CMK (cell line): ENCODE data around the gene MS4A4E.
"Not testable (repeated sequence)": the region's sequence is repeated elsewhere in the genome, so short reads cannot be mapped to it uniquely, and the experiment has no call there.

Source experiments
- DNase-seq: peaks from one replicate; pipeline ENCODE4 v3.0.0-alpha.2; 2010; ENCODE audit warnings: low read depth

The MS4A4E gene

DNA sequence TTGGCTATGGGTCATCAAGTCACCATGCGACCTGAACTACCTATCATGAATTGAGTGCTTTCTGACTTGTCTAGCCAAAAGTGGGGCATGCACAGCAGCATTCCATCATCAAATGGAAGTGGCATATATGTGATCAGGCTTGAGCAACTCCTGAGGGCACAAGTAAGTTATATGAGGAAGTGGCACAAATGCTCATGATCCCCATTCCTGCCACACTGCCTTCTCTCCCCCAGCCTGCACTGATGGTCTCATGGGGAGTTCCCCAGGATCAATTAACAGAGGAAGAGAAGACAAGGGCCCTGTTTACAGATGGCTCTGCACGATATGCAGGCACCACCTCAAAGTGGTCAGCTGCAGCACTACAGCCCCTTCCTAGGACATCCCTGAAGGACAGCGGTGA lies 21.8 kb downstream of the MS4A4E start:
- DNase-seq: no peak

- DNase-seq: no peak
These were observed 28.6 kb downstream of the MS4A4E start for GRCh38 chr11:60214386-60214785.

DNA sequence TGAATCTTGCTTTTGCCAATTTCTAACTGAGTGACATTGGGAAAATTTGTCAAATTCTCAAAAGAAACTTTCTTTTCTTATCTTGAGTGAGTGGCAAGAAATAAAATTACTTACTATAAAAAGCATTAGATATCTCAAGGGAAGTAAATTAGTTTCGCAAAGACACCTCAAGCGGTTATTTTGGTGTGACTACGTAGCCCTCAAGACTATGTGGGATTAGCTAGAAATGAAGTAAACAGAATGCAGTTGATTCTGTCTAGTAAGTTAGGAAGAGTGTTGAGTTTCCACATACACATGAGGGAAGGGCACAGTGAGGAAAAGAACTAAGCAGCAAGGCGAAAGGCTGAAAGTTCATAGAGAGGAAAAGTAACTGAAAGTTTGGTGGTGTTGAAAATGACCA lies 31.7 kb downstream of the MS4A4E start:
- no peak for DNase-seq

- DNase-seq: no peak
These were observed 33.0 kb downstream of the MS4A4E start for GRCh38 chr11:60209977-60210376.

GRCh38 chr11:60208951-60209350 lies 34.0 kb downstream of the MS4A4E start:
- DNase-seq: no peak

GRCh38 chr11:60208146-60208895 lies 34.6 kb downstream of the MS4A4E start:
- no peak for DNase-seq

GRCh38 chr11:60206616-60207015 lies 36.3 kb downstream of the MS4A4E start:
- DNase-seq: no peak

GRCh38 chr11:60204922-60205321 lies 38.0 kb downstream of the MS4A4E start:
- DNase-seq: no peak

DNA sequence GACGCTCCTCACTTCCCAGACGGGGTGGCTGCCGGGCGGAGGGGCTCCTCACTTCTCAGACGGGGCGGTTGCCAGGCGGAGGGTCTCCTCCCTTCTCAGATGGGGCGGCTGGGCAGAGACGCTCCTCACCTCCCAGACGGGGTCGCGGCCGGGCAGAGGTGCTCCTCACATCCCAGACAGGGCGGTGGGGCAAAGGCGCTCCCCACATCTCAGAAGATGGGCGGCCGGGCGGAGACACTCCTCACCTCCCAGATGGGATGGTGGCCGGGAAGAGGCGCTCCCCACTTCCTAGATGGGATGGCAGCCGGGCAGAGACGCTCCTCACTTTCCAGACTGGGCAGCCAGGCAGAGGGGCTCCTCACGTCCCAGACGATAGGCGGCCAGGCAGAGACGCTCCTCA lies 41.6 kb downstream of the MS4A4E start:
- DNase-seq: not testable (repeated sequence)

DNA sequence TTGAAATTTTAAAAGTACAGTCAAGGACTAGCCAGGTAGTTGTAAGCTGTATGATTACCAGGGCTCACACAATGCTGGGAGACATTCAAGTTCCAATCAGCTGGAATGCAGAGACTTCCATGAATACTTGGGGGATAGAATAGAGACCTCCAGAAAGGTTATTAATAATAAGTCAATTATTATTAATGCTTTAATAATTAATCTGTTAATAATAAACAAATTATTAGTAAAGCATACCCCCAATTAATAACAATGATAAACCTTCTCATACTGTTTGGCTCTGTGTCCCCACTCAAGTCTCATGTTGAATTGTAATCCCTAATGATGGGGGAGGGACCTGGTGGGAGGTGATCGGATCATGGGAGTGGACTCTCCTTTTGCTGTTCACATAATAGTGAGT lies 45.5 kb downstream of the MS4A4E start:
- DNase-seq: no peak

DNA sequence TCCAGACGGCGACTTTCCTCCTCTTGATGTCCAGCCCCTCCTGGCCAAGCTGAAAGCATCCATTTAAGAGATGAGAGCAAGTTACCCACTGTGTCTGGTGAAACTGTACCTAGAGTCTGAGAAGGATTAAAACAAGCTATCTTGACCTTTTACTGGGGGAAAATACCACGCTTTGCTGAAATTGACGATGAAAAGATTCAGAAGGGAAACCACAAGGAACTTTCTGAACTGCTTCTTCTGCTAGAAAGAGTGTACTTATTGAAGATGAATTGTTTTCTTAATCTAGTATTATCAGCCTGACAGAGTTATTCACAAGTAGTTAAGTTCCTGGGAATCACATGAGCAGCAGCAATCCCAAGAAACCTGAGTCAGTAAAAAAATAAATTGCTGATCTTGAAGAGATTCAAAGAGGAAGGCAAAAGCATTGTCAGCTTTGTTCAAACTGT lies 47.0 kb downstream of the MS4A4E start:
- DNase-seq: no peak

DNA sequence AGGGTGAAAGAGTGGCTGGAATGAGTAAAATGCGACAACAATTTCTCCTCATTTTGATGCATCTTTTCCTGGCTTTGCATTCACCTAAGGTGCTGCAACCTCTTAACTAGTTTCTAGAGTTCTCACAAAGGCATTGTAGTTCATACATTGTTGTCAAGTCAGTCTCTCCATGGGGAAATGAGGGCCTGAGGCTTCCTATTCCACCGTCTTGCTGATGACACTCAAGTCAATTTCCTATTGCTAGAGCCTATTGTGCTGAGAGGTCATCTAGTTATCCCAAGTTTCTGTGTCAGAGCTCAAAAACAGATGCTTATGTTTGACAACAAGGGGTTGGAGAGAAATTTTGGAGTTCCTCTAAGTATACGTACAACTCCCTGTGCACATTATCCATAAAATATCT lies 48.4 kb downstream of the MS4A4E start:
- DNase-seq: no peak

GRCh38 chr11:60193687-60194433 lies 49.1 kb downstream of the MS4A4E start:
- DNase-seq: peak; percentile 44

DNA sequence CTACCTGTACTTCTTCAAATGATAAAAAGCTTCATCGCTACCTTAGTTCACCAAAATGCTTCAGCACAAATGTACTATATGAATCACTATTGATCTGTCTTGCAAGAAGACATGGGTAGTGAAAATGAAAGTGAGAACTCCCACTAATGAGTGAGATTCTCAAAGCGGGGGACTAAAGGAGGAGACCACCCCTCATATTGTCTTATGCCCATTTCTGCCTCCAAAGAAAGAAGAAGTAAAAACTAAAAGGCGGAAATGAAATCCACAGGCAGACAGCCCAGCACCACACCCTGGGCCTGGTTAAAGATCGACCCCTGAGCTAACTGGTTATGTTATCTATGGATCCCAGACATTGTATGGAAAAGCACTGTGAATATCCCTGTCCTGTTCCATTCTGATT lies 50.4 kb downstream of the MS4A4E start:
- DNase-seq: not testable (repeated sequence)

DNA sequence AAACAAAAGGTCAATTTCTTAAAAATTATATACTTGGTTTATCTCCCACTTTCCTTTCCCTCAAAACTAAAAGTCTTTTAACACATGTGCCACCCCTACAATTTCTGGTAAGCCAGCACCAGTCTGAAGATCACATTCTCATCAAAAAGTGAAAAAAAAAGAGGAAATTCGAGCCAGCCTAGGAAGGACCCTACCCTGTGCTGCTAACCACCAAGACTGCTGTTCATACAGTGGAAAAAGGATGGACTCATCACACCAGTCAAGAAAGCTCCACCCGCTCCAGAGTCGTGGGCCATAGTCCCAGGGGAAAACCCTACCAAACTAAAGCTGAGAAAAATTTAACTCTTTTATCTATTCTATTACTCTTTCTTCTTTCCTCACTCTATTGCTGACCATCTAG lies 54.5 kb downstream of the MS4A4E start:
- DNase-seq: not testable (repeated sequence)

DNA sequence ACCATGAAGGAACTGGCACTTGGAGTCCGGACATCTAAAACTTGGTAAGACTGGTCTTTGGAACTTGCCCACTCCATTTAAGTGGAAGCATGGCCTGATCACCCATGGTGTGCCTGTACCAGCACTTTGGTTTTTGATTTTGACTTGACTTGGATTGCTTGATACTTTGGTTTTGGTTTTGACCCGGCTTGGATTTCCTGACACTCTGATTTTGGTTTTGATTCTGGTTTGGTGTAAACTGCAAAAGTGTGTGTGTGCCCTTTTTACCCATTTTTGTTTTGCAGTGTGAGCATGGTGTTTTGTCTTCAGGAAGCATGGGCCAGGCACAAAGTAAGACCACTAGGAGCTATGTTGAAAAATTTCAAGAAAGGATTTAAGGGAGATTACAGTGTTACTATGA lies 56.8 kb downstream of the MS4A4E start:
- not testable (repeated sequence) for DNase-seq

- not testable (repeated sequence) for DNase-seq
These were observed 57.5 kb downstream of the MS4A4E start for GRCh38 chr11:60185512-60185827.

GRCh38 chr11:60184824-60185511 lies 58.0 kb downstream of the MS4A4E start:
- DNase-seq: no peak

DNA sequence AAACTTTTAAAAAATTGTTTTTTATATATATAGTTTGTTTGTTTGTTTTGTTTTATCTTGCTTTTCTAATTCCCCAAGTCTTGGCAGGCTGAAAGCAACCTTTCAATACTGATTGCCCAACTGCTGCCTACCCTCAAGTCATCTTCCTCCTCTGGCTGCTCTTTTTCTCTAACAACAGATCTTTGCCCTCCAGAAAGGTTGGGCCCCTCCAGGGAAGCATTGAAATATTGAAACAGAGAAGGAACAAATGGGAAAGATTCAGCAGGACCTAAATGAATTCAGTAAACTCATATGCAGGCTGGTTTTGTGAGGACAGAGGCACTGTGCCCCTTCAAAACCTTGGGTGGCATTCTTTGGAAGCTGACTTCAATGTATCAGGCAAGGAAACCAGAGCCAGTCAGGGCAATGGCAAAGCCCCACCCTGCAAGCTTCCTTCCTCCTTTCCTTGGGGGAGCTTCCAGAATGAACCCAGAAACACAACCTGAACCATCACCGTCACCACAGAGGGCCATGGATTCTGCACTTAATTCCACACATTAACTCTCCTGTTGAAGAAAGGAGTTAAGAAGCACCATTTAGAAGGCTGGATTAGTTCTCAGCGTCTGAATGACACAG lies 59.2 kb downstream of the MS4A4E start:
- no peak for DNase-seq

GRCh38 chr11:60182541-60183330 lies 60.2 kb downstream of the MS4A4E start, which contains the start of gene MS4A6A:
Gene MS4A6A (minus strand): TSS chr11:60183083. CDS start chr11:60181727, 1,356 bp downstream.
- no peak for DNase-seq

- no peak for DNase-seq
These were observed 67.1 kb downstream of the MS4A4E start for GRCh38 chr11:60175860-60176275.

GRCh38 chr11:60172011-60172410 lies 70.9 kb downstream of the MS4A4E start:
- DNase-seq: no peak
